HCT116 (cell line): ENCODE results near the gene ARHGDIA. TPM values are rescaled to one million over a fixed set of nuclear protein-coding genes. Genes with fewer than 3 reads are reported as not detected.

ENCODE experiments used
- ATAC-seq: fragments of 200-7000 bp; cut with Tn5 transposase; 2 replicates; pipeline ENCODE4 v1.9.1; 2020; ENCODE audit warnings: mild to moderate bottlenecking, moderate library complexity
- BruUV-seq: library from RNA; stranded (reverse); fragments of 400-500 nt; replicated peaks from 2 replicates; lab custom pipeline; 2021; lab: Mats Ljungman, UMichigan
- CTCF ChIA-PET: fragments of 300-600 bp; sonication (Branson Sonifier 250); formaldehyde crosslinking; loops from one replicate; lab custom pipeline; 2021; ENCODE audit warnings: antibody characterized with exemption; lab: Charles Lee
- POLR2A ChIA-PET: fragments of 300-600, 350-600 bp; sonication (Branson Sonifier 250); formaldehyde crosslinking; loops from one replicate; lab custom pipeline; 2021; ENCODE audit warnings: antibody characterized with exemption; lab: Charles Lee
- RAD21 ChIA-PET, 2 experiments: fragments of 300-600 bp; sonication (Branson Sonifier 250); formaldehyde crosslinking; loops; one replicate each; lab custom pipeline; 2023; ENCODE audit warnings: low total read pairs in 2 of 2; ENCODE audit not compliant: uncharacterized antibody in 2 of 2, unreplicated experiment in 2 of 2, low non-redundant PET in 1 of 2; lab: Charles Lee
- DNase-seq: peaks from one replicate; pipeline ENCODE4 v3.0.0-alpha.2; 2010; ENCODE audit warnings: low read depth, low spot score
- H2AFZ ChIP-seq: fragments of 200-600 bp; shearing (Covaris generic), sonication (generic); 2 replicates; pipeline ENCODE4 v1.6.1; 2017; ENCODE audit warnings: low read depth, mixed run types, mixed read lengths, antibody characterized with exemption, low read length; ENCODE audit not compliant: poor library complexity, severe bottlenecking
- H3K27ac ChIP-seq: 2 replicates; pipeline ENCODE4 v1.5.1; 2012; ENCODE audit warnings: low read depth, low read length
- H3K27me3 ChIP-seq: fragments of 200-600 bp; sonication (generic); 2 replicates; pipeline ENCODE4 v1.6.1; 2016; ENCODE audit warnings: mixed run types, low read length, mixed read lengths; ENCODE audit not compliant: insufficient read depth
- H3K36me3 ChIP-seq, 2 experiments: fragments of 200-500 bp in 1 of 2; fragments of 200-600 bp in 1 of 2; sonication (Bioruptor generic) in 1 of 2; sonication (generic) in 1 of 2; 2 replicates each; pipeline versions ENCODE4 v1.5.1 to v1.6.1; 2014 to 2016; ENCODE audit warnings: low read length in 2 of 2, inconsistent platforms in 1 of 2, mixed read lengths in 1 of 2, mixed run types in 1 of 2; ENCODE audit not compliant: insufficient read depth in 2 of 2, control insufficient read depth in 1 of 2
- H3K4me1 ChIP-seq, 2 experiments: fragments of 200-600 bp in 1 of 2; sonication (generic) in 1 of 2; 2 replicates each; pipeline versions ENCODE4 v1.5.1 to v1.6.1; 2012 to 2017; ENCODE audit warnings: low read length in 2 of 2, inconsistent platforms in 1 of 2, mild to moderate bottlenecking in 1 of 2, mixed read lengths in 1 of 2, mixed run types in 1 of 2, moderate library complexity in 1 of 2; ENCODE audit not compliant: insufficient read depth in 2 of 2, control insufficient read depth in 1 of 2
- H3K4me2 ChIP-seq: fragments of 200-600 bp; sonication (generic); 2 replicates; pipeline ENCODE4 v1.6.1; 2017; ENCODE audit warnings: mixed run types, low read length, mixed read lengths
- H3K4me3 ChIP-seq, 2 experiments: fragments of 200-600 bp in 1 of 2; sonication (generic) in 1 of 2; replicated peaks in 1 of 2; 2 replicates each; pipeline ENCODE4 v1.5.1; 2011 to 2016; ENCODE audit warnings: low read length in 2 of 2, control low read depth in 1 of 2, low read depth in 1 of 2, mild to moderate bottlenecking in 1 of 2, mixed read lengths in 1 of 2, mixed run types in 1 of 2
- H3K79me2 ChIP-seq: fragments of 200-600 bp; sonication (generic); 2 replicates; pipeline ENCODE4 v1.6.1; 2017; ENCODE audit warnings: mild to moderate bottlenecking, mixed run types, low read length, moderate library complexity, mixed read lengths; ENCODE audit not compliant: insufficient read depth
- H3K9ac ChIP-seq: fragments of 200-600 bp; sonication (generic); 2 replicates; pipeline ENCODE4 v1.6.1; 2016; ENCODE audit warnings: low read length, mixed read lengths
- H3K9me2 ChIP-seq: fragments of 200-600 bp; sonication (generic), shearing (Covaris generic); 2 replicates; pipeline ENCODE4 v1.6.1; 2017; ENCODE audit warnings: mixed run types, mild to moderate bottlenecking, moderate library complexity; ENCODE audit not compliant: insufficient read depth
- H3K9me3 ChIP-seq, 2 experiments: fragments of 200-500 bp in 1 of 2; fragments of 200-600 bp in 1 of 2; sonication (Bioruptor generic) in 1 of 2; sonication (generic) in 1 of 2; 2 replicates each; pipeline ENCODE4 v1.6.1; 2014 to 2017; ENCODE audit warnings: low read length in 2 of 2, mixed read lengths in 2 of 2, inconsistent platforms in 1 of 2, low read depth in 1 of 2, mild to moderate bottlenecking in 1 of 2, mixed run types in 1 of 2, moderate library complexity in 1 of 2; ENCODE audit not compliant: control insufficient read depth in 1 of 2, insufficient read depth in 1 of 2
- H4K20me1 ChIP-seq: fragments of 200-600 bp; sonication (generic), shearing (Covaris generic); 2 replicates; pipeline ENCODE4 v1.6.1; 2017; ENCODE audit warnings: mixed run types, mild to moderate bottlenecking, moderate library complexity; ENCODE audit not compliant: insufficient read depth
- CBX3 ChIP-seq: IDR thresholded peaks from 2 replicates; pipeline ENCODE4 v1.6.1; 2012; ENCODE audit warnings: low read depth
- ELF1 ChIP-seq: IDR thresholded peaks from 2 replicates; pipeline ENCODE4 v1.6.1; 2012; ENCODE audit warnings: low read depth, borderline replicate concordance
- EZH2 ChIP-seq: fragments of 200-600 bp; sonication (generic); IDR thresholded peaks from 2 replicates; pipeline ENCODE4 v1.6.1; 2017; ENCODE audit warnings: antibody characterized with exemption, mixed run types
- FOSL1 ChIP-seq: IDR thresholded peaks from 2 replicates; pipeline ENCODE4 v1.6.1; 2012; ENCODE audit warnings: low read depth
- JUND ChIP-seq: IDR thresholded peaks from 2 replicates; pipeline ENCODE4 v1.6.1; 2012
- POLR2A ChIP-seq: IDR thresholded peaks from 2 replicates; pipeline ENCODE4 v1.7.0; 2011; ENCODE audit warnings: borderline replicate concordance; ENCODE audit not compliant: insufficient read depth, insufficient read length; ENCODE audit errors: extremely low read depth
- POLR2AphosphoS5 ChIP-seq: IDR thresholded peaks from 2 replicates; pipeline ENCODE4 v1.6.1; 2011; ENCODE audit warnings: mild to moderate bottlenecking, low read depth, low read length, moderate library complexity
- SIN3A ChIP-seq: IDR thresholded peaks from 2 replicates; pipeline ENCODE4 v1.6.1; 2012; ENCODE audit warnings: low read depth
- TCF7L2 ChIP-seq: IDR thresholded peaks from 2 replicates; pipeline ENCODE4 v1.7.0; 2011; ENCODE audit warnings: borderline replicate concordance, inconsistent platforms; ENCODE audit not compliant: insufficient read depth, insufficient read length; ENCODE audit errors: extremely low read depth
- YY1 ChIP-seq: IDR thresholded peaks from 2 replicates; pipeline ENCODE4 v1.6.1; 2011; ENCODE audit warnings: low read length, low read depth, moderate library complexity, mild to moderate bottlenecking; ENCODE audit not compliant: insufficient replicate concordance; ENCODE audit errors: extremely low read depth
- ZFX ChIP-seq: fragments of 450-650 bp; IDR thresholded peaks from 2 replicates; pipeline ENCODE4 v1.6.1; 2017
- ZNF274 ChIP-seq: fragments of 200-500 bp; sonication (Bioruptor generic); IDR thresholded peaks from 2 replicates; pipeline ENCODE4 v1.6.1; 2014; ENCODE audit warnings: mild to moderate bottlenecking, low read depth, low read length, inconsistent platforms
- intact Hi-C: fragments of 100-400 bp; cut with micrococcal nuclease; formaldehyde crosslinking; loops from 2 replicates; pipeline ENCODE4 v1.10.0; 2022
- total RNA-seq: library from RNA; stranded (reverse); gene quantifications from one replicate; pipeline ENCODE4 v1.2.1, GENCODE V29; 2021; ENCODE audit not compliant: unreplicated experiment
- TF ChIP-seq, protein P1 (sequence below): IDR thresholded peaks from 2 replicates; pipeline ENCODE4 v1.6.1; 2012; ENCODE audit warnings: low read depth
- TF ChIP-seq, protein P2 (sequence below): IDR thresholded peaks from 2 replicates; pipeline ENCODE4 v1.6.1; 2012
- TF ChIP-seq, protein P3 (sequence below), 3 experiments: fragments of 200-600 bp in 1 of 3; sonication (generic) in 1 of 3; IDR thresholded peaks in 2 of 3; conservative IDR thresholded peaks in 1 of 3; 2 replicates each; pipeline ENCODE4 v1.5.1; 2012 to 2017; ENCODE audit warnings: low read depth in 2 of 3, low read length in 2 of 3, antibody characterized with exemption in 1 of 3, borderline replicate concordance in 1 of 3, control low read depth in 1 of 3, mild to moderate bottlenecking in 1 of 3, mixed read lengths in 1 of 3, mixed run types in 1 of 3, moderate library complexity in 1 of 3; ENCODE audit not compliant: insufficient read depth in 1 of 3

ARHGDIA gene
- total RNA-seq, 1 experiment from 2014 or later: 554 TPM

DNA sequence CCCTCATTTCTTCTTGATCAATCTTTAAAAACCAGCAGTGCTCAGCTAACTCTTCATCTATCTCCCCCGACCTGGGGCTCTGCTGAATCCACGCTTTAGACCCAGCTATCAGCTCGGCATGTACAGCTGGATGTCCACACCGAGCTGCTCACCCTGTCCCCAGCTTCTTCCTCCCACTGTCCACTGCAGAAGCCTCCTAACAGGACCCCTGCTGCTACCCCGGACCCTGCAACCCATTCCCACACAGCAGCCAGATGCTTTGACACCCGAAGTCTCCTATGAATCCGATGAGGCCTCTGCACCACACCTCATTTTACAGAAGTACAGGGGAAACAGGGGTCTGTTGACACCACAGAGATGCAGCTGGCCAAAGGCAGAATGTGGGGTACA is 53.4 kb downstream of the ARHGDIA start:
- no TSS peak for BruUV-seq
- no peaks in the 10 kb centered on the region for H3K9me3 ChIP-seq
- ChIA-PET RAD21 (no interaction called here), POLR2A (no interaction called here), CTCF (no interaction called here)
- peaks cover 16 to 33% of the 10 kb centered on the region in 2 experiments for H3K4me1 ChIP-seq
- H3K27ac ChIP-seq: no peak overlapping the region
- H3K9ac ChIP-seq: no peak overlapping the region
- no peaks in the 10 kb centered on the region for H3K9me2 ChIP-seq
- intact Hi-C loops: no loop called here
- H3K27me3 ChIP-seq: no peaks in the 10 kb centered on the region
- no peak overlapping the region for H2AFZ ChIP-seq
- ATAC-seq: no peak
- no peak overlapping the region for H3K4me3 ChIP-seq
- H3K79me2 ChIP-seq: no peaks in the 10 kb centered on the region
- no peak overlapping the region for H3K4me2 ChIP-seq
- H4K20me1 ChIP-seq: no peaks in the 10 kb centered on the region
- DNase-seq: no peak
- TF ChIP-seq, protein P1, sequence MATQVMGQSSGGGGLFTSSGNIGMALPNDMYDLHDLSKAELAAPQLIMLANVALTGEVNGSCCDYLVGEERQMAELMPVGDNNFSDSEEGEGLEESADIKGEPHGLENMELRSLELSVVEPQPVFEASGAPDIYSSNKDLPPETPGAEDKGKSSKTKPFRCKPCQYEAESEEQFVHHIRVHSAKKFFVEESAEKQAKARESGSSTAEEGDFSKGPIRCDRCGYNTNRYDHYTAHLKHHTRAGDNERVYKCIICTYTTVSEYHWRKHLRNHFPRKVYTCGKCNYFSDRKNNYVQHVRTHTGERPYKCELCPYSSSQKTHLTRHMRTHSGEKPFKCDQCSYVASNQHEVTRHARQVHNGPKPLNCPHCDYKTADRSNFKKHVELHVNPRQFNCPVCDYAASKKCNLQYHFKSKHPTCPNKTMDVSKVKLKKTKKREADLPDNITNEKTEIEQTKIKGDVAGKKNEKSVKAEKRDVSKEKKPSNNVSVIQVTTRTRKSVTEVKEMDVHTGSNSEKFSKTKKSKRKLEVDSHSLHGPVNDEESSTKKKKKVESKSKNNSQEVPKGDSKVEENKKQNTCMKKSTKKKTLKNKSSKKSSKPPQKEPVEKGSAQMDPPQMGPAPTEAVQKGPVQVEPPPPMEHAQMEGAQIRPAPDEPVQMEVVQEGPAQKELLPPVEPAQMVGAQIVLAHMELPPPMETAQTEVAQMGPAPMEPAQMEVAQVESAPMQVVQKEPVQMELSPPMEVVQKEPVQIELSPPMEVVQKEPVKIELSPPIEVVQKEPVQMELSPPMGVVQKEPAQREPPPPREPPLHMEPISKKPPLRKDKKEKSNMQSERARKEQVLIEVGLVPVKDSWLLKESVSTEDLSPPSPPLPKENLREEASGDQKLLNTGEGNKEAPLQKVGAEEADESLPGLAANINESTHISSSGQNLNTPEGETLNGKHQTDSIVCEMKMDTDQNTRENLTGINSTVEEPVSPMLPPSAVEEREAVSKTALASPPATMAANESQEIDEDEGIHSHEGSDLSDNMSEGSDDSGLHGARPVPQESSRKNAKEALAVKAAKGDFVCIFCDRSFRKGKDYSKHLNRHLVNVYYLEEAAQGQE: no peak
- TF ChIP-seq ZNF274 (no peak), POLR2A (no peak), JUND (no peak), FOSL1 (no peak), YY1 (no peak), ELF1 (no peak), TCF7L2 (no peak), POLR2AphosphoS5 (no peak), SIN3A (no peak), CBX3 (no peak), ZFX (no peak), EZH2 (no peak)
- TF ChIP-seq, protein P2, sequence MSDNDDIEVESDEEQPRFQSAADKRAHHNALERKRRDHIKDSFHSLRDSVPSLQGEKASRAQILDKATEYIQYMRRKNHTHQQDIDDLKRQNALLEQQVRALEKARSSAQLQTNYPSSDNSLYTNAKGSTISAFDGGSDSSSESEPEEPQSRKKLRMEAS: no peak
- TF ChIP-seq, protein P3, sequence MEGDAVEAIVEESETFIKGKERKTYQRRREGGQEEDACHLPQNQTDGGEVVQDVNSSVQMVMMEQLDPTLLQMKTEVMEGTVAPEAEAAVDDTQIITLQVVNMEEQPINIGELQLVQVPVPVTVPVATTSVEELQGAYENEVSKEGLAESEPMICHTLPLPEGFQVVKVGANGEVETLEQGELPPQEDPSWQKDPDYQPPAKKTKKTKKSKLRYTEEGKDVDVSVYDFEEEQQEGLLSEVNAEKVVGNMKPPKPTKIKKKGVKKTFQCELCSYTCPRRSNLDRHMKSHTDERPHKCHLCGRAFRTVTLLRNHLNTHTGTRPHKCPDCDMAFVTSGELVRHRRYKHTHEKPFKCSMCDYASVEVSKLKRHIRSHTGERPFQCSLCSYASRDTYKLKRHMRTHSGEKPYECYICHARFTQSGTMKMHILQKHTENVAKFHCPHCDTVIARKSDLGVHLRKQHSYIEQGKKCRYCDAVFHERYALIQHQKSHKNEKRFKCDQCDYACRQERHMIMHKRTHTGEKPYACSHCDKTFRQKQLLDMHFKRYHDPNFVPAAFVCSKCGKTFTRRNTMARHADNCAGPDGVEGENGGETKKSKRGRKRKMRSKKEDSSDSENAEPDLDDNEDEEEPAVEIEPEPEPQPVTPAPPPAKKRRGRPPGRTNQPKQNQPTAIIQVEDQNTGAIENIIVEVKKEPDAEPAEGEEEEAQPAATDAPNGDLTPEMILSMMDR (IDR thresholded peaks at IDR 0.05 in 2 of 3, conservative IDR thresholded peaks at IDR 0.05 in 1 of 3; ENCODE audit: borderline replicate concordance in 1 of 3, insufficient read depth in 1 of 3, low read depth in 2 of 3, low read length in 2 of 3): no peak
- no peaks in the 10 kb centered on the region for H3K36me3 ChIP-seq
